Right ventricle myocardium superior (tissue), 1 donor: ENCODE measurements around the gene CDK16. TPM values are rescaled to one million over a fixed set of nuclear protein-coding genes. Genes with fewer than 3 reads are reported as not detected.
"Not testable (repeated sequence)": the region's sequence is repeated elsewhere in the genome, so short reads cannot be mapped to it uniquely, and the experiment has no call there.

Experiments used
- ATAC-seq: fragments of 200-7000 bp; cut with Tn5 transposase; one replicate; pipeline ENCODE4 v1.9.1; 2020; ENCODE audit warnings: mild to moderate bottlenecking; ENCODE audit not compliant: poor library complexity
- DNase-seq: peaks from one replicate; pipeline ENCODE4 v3.0.0-alpha.2; 2020
- intact Hi-C: fragments of 100-400 bp; cut with DNase I; formaldehyde crosslinking; loops from one replicate; pipeline ENCODE4 v1.11.2; 2022
- total RNA-seq: library from RNA; stranded (reverse); fragmentation: NEBNext Ultra II Directional; extraction: Animal tissue kit (Norgen Biotek cat#: 25700); gene quantifications from one replicate; pipeline ENCODE4 v1.2.1, GENCODE V29; 2021
- donor health status: DM: no; HTN: yes; CAD: no; lungs with severe emphysema.

Gene CDK16
- total RNA-seq, 1 donor from 2014 or later: 128 TPM

DNA sequence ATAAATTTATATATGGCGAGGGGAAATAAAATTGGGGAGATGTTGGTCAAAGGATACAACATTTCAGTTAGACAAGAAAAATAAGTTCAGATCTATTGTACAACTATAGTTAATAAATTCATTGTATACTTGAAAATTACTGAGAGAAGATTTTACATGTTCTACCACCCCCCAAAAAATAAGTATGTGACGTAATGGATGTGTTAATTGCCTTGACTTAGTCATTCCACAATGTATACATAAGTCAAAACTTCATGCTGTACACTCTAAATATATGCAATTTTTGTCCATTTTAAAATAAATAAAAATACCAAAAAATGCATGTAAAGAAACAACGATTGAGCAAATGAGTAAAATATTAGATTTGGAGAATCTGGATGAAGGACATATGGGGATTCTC lies 16.1 kb downstream of the CDK16 start:
- intact Hi-C loops: no loop called here
- DNase-seq: no peak

DNA sequence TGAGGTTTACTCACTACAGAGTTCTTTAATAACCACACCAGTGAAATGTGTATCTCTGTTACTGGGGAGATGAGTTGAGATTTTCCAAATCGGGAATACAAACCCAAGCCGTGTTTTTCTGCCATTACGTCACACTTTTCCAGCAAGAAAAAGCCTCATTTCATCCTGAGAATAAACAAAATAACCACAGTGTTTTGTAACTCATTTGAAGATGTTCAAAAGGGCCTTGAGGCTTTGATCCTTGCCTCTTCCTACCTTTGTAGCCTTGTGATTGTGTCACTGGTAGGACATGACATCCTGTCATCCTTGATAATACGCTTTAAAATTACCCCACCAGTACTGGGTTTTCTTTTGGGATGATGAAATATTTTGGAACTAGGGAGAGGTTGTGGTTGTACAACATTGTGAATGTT lies 17.2 kb downstream of the CDK16 start:
- no peak for DNase-seq
- intact Hi-C loops: no loop called here
- ATAC-seq: no peak

More for the DNA sequence above, 16.1 kb downstream of the CDK16 start:
- ATAC-seq: no peak

DNA sequence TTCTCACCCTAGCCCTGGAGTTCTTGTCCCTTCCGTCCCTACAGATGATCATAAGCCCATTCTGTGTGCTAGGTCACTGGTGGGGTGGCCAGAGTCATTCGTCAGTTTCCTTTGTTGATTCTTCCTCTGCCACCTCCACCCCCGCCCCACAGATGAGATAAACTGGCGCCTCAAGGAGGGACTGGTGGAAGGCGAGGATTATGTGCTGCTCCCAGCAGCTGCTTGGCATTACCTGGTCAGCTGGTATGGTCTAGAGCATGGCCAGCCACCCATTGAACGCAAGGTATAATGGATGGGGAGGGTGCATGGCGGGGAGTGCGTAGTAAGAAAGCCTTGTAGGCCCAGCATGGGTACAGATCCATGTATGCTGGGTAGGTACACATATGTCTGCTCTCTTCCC lies 20.7 kb downstream of the CDK16 start:
- ATAC-seq: no peak
- DNase-seq: no peak
- intact Hi-C loops: no loop called here

DNA sequence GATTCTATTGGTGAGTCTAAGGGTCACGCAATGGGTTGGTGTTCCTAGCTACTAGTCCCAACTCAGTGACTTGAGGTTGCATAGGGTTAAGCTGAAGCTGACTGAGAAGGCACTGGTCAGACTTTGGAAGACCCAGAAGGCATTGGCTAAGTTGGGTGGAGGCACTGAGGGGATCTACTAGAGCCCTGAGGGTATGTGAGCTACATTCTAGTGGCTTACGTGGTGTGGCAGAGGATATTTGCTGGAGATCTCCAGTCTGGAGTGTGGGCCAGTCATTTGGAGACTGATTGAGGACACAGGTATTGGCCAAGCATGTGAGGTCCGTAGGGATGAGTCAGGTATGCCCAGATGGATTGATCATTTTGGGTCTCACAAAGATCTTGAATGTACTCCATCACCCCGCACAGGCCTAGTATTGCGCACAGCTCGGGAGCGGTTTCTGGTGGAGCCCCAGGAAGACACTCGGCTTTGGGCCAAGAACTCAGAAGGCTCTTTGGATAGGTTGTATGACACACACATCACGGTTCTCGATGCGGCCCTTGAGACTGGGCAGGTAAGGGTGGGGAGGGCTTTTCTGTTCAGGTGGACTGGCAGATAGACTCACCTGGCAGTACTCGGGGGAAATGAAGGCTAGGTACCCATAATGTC lies 21.5 kb downstream of the CDK16 start:
- DNase-seq (no peak), ATAC-seq (no peak)
- intact Hi-C loops: no loop called here

DNA sequence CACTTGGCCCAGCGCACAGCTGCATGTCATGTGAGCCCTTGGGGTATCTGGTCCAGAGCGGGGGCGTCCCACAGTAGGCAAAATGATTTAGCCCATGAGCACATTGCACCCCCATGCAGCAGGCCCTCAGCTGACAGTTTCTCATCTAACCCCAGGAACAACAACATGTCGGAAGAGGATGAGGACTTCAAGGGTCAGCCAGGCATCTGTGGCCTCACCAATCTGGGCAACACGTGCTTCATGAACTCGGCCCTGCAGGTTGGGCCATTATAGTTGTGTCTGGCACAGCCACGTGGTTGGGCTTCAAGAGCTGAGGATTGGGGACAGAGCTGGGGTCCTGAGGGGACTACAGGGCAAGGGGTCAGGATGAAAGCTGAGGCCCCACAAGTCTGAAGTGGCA lies 22.1 kb downstream of the CDK16 start:
- DNase-seq (no peak), ATAC-seq (no peak)
- intact Hi-C loops: no loop called here

DNA sequence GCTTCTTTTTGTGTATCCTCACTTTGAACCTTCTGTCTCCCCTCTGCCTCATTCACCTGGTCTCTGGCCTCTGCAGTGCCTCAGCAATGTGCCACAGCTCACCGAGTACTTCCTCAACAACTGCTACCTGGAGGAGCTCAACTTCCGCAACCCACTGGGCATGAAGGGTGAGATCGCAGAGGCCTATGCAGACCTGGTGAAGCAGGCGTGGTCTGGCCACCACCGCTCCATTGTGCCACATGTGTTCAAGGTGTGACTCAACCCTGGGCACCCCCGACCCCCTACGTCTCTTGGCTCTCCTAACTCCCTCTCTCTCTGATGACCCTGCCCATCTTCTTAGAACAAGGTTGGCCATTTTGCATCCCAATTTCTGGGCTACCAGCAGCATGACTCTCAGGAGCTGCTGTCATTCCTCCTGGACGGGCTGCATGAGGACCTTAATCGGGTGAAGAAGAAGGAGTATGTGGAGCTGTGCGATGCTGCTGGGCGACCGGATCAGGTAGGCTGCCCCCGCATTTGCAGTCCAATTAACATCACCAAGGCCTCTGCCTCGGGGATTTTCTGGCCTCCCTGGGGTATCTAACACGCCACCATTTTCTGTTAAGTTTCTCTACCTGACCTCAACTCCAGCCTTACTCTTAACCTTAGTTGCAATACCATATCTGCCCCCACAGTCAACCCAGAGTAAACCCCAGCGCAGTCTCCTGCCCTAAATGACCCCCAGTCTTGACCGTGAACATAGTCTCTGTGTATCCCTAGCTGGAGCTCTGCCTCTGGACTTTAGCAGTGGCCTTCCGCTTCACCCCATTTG lies 22.9 kb downstream of the CDK16 start:
- DNase-seq (no peak), ATAC-seq (no peak)
- intact Hi-C loops: no loop called here

DNA sequence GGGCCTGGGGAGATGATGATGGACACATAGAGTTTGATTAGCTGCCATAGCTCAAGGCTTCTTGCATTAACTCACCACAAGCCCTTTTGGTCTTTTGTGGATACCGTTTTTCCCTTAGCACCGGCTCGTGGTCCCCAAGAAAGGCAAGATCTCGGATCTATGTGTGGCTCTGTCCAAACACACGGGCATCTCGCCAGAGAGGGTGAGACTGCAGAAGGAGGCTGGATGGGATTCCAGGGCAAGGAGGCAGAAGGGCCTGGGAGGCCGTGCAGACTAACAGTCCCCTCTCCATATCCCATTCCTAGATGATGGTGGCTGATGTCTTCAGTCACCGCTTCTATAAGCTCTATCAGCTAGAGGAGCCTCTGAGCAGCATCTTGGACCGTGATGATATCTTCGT lies 23.8 kb downstream of the CDK16 start:
- intact Hi-C loops: no loop called here
- DNase-seq (no peak), ATAC-seq (no peak)

DNA sequence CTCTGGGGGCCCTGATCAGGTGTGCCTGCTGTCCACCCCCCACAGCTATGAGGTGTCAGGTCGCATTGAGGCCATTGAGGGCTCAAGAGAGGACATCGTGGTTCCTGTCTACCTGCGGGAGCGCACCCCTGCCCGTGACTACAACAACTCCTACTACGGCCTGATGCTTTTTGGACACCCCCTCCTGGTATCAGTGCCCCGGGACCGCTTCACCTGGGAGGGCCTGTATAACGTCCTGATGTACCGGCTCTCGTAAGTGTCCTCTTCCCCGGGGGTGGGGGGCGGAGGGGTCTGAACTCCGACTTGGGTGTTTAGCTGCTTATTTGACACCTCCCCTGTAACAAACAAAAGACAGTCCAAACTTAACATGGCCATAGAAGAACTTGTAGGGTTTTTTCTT lies 24.9 kb downstream of the CDK16 start:
- DNase-seq (no peak), ATAC-seq (no peak)
- intact Hi-C loops: no loop called here

DNA sequence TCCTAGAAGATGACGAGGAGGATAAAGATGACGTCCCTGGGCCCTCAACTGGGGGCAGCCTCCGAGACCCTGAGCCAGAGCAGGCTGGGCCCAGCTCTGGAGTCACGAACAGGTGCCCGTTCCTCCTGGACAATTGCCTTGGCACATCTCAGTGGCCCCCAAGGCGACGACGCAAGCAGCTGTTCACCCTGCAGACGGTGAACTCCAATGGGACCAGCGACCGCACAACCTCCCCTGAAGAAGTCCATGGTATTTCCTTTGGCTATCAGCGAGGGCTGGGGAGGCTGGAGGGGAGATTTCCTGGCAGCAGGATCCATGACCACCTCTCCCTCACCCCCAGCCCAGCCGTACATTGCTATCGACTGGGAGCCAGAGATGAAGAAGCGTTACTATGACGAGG lies 26.2 kb downstream of the CDK16 start:
- no peak for ATAC-seq
- intact Hi-C loops: no loop called here
- DNase-seq: no peak

DNA sequence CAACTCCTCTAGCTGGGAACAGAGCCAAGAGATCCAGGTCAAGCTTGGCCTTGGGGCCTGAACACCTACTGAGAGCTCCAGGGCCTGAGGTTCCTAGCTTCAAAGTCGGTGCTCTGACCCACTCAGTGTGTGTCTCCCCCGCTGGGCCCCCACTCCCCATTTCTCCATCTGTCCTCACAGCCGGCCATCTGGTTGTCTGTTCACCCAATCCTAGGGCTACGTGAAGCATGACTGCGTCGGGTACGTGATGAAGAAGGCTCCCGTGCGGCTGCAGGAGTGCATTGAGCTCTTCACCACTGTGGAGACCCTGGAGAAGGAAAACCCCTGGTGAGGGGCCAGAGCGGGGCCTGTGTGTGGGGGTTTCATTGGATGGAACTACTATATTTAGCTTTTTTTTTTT lies 26.7 kb downstream of the CDK16 start:
- intact Hi-C loops: no loop called here
- no peak for DNase-seq
- no peak for ATAC-seq

DNA sequence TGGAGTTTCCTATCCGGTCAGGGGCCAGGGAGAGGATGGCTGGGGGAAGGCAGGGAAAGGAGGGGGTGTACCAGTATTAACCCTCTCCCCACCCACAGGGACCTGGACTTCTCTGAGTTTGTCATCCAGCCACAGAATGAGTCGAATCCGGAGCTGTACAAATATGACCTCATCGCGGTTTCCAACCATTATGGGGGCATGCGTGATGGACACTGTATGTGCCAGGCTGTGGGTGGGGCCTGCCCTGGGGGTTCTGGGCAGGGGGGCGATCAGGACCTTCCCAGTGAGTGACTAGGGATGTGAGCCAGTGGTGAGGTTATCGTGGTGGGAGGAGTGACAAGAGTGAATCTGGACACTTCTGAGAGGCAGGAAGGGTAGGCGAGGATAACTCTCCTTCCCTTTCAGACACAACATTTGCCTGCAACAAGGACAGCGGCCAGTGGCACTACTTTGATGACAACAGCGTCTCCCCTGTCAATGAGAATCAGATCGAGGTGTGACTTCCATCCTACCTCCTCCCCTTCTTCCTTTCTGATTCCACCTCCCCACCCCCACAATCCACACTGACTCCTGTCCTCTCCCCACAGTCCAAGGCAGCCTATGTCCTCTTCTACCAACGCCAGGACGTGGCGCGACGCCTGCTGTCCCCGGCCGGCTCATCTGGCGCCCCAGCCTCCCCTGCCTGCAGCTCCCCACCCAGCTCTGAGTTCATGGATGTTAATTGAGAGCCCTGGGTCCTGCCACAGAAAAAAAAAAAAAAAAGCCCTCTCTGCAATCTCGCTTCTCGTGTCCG lies 28.9 kb downstream of the CDK16 start:
- no peak for ATAC-seq
- DNase-seq: no peak
- intact Hi-C loops: no loop called here

DNA sequence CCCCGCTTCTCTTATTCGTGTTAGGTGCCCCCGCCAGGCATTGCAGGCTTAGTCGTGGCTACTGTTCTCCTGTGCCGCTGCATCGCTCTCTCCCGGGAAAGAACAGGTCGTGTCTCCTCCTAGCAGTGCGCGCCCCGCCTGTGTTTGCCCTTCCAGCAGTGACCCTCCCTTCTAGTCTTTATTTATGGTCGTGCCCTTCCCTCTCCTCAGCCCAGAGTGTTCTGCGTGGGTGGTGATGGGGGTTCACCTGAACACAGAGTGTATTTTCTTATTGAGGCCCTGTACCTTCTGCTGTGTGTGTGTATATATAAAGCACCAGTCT lies 29.5 kb downstream of the CDK16 start:
- DNase-seq (no peak), ATAC-seq (no peak)
- intact Hi-C loops: no loop called here

DNA sequence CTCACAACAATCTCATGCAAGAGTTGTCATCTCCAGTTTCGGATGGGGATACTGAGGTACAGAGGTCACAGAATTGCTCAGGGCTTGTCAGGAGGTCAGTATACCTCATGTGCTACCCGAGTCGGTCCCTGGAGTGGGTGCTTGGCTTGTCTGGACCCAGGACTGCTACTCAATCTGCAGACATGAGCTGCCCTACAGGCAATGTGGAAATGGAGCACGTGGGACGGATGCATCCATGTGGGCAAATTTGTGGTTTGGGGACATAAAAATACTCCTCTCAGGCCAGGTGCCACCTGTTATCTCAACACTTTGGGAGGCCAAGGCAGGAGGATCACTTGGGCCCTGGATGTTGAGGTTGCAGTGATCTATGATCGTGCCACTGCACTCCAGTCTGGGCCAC lies 30.1 kb downstream of the CDK16 start:
- no peak for ATAC-seq
- no peak for DNase-seq
- intact Hi-C loops: no loop called here

DNA sequence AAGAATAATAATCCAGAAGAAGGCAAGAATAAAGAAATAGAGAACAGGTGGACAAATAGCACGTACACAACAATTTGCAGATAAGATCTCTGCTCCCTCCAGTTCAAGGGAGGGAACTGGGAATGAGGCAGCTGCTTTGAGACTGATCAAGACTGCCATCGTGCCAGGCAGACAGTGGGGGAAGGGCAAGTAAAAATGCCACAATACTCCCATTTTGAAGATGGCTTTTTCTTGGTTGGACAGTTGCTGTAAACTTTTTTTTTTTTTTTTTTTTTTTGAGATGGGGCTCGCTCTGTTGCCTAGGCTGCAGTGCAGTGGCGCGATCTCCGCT lies 31.5 kb downstream of the CDK16 start:
- intact Hi-C loops: no loop called here
- no peak for ATAC-seq
- no peak for DNase-seq

DNA sequence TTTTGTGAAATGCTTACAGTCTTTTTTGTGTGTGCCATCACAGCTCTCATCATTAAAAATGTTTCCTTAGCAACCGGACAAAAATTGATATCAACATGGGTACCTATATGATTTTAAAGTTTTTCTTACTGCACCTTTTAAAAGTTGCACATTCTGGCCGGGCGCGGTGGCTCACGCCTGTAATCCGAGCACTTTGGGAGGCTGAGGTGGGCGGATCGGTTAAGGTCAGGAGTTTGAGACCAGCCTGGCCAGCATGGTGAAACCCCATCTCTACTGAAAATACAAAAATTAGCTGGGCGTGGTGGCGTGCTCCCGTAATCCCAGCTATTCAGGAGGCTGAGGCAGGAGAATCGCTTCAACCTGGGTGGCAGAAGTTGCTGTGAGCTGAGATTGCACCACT lies 39.1 kb downstream of the CDK16 start:
- ATAC-seq, intact Hi-C loops, DNase-seq: not testable (repeated sequence)

DNA sequence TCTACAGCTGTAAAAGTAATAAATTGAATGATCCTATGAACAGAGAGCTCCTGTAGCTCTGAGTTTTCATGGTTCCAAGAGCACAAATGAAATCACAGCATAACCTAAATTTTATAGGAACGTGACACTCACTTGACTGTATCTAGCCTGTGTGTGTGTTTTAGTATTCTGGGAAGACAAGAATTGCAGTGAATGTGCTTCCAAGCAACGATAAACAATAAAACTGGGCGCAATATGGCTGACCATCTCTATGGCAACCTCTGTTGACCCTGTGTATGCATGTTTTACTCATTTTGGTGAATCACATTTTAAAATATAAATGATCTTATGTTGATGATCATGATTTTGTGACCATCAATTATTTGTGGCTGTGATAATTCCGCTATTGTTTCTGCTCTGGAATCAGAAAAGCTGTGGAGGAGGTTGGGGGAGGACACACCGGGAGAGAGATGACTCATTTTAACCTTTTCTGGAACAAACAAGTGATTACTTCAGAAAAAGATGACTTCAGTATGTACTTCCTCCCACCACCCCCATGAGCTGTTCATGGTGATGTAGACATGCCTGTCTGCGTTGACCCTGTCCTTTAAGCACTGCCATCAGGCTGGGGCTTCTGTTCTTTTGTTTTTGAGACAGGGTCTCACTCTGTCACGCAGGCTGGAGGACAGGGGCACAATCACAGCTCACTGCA lies 46.1 kb downstream of the CDK16 start:
- ATAC-seq: no peak

DNA sequence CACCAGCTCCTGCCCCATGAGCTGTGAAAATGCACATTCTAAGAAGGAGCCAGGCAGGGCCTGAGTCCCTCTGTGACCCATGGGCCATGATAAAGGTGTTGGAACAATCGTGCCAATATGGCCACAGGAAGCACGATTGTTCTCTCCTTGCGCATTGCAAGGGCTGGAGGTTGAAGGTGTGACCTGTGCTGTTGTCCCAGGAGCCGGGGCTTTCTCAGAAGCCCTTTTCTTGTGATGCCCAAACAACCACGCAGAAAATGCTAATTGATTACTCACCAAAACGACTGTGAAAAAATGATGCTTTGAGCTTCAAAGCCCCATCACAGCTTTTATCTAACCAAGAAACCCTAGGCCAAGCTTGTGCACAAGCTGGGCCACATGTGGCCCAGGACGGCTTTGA lies 48.2 kb downstream of the CDK16 start:
- no peak for DNase-seq
- intact Hi-C loops: no loop called here
- ATAC-seq: no peak

More for the DNA sequence above, 46.1 kb downstream of the CDK16 start:
- DNase-seq: no peak
- intact Hi-C loops: no loop called here

DNA sequence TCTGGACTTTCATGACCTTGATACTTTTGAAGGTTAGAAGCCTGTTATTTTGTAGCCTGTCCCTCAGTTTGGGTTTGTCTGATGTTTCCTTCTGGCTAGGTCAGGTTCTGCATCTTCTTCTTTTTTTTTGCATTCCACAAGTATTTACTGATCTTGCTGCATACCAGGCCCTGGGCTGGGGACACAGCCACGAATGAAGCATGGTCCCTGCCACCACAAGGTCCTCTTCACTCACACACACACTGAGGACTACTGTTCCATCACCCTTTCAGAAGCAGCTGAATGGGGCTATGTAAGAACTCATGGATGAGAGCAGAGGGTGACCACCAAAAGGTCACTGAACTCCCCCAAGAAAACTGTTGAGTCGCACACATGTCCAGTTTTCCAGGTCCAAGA lies 53.5 kb downstream of the CDK16 start:
- ATAC-seq (no peak), DNase-seq (no peak)
- intact Hi-C loops: no loop called here

DNA sequence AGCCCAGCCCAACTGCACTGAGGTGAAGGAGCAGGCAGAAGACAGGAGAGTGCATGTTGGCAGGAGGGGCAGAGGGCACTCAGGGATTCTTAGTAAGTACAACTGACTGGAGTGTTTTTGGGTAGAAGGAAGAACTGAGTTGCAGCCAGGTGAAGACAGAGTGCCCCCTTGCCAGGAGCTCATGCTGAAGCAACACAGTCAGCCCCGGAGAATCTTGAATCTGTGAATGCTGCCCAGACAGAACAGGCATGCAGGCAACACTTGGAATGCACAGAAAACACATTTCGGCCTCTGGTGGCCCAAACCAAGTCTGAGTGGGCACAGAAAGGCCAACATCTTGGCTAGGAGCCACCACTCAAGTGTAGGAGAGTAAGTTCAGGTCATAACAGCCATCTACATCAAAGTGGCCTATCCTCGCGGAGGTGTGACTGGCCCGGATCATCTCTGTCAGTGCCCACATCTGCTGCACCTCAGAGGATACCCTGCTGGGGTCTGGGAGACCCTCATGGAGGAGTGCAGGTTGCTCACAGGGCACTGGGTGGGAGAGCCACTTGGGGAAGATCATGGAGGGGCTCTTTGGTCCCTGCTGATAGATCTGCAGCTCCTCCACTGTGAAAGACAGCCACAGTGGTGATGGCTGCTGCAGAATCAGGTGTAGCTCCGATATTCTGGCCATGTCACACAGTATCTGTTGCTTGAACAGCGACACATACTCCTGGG lies 54.7 kb downstream of the CDK16 start:
- intact Hi-C loops: no loop called here
- ATAC-seq: no peak
- DNase-seq: no peak
